NCI-H82 treated with DMSO at 0.1 percent for 48 hours (cell line): Measurements from ENCODE around the gene USP28.
"Not testable (repeated sequence)": the region's sequence is repeated elsewhere in the genome, so short reads cannot be mapped to it uniquely, and the experiment has no call there.

Experiments
- DNase-seq: peaks from one replicate; lab custom pipeline; 2025; ENCODE audit not compliant: unreplicated experiment; lab: John Stamatoyannopoulos, UW

The USP28 gene

DNA sequence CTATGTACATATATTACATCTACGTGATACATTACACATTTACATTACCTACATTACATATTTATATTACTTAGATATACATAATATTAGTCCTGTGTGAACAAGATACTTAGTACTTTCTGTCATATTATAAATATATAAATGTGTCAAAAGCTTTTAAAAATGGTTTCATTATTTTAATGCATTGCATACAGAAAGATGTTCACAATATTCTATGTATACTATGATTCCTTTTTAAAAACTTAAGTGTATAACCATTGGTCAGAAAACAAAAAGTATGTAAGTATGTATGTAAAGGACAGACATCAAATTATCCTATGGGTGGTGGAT, 101.2 kb downstream of the USP28 start:
- DNase-seq: no peak

DNA sequence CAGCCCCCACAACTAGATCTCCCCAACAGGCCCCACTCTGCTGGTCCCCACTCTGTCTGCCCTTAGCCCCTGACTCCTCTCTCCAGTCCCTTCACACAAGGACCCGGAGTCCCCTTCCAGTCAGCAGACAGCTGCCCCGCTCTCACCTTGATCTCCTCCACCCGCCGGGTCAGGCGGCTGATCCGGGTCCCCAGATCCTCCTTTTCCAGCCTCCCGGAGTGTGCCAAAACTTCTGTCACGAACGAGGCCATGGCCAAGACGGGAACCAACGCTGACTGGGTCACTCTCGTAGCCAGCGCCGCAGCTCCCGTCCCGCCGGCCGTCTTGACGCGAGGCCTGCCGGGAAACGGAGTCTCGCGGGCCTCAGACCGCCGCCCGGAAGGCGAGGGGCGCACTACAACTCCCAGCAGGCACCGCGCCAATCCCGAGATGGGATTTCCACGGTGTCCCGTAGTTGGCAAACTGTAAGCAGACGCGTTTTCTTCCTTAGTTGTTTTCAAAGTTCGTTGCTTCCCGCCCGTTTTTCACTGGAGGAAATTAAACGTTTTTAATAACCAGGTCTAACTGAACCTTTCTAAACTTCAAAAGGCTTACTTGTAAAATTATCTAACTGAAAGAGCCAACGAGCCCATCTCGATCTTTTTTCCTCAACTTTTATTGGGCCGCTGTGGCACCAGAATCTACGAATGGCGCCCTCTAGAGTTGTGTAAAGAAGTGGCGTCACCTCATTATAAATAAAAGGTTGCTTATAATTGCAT, 101.8 kb downstream of the USP28 start, which contains the start of gene ZW10:
TSS of gene ZW10 (minus strand) at position 277 of the 758 bp plus-strand sequence. CDS start at position 251, 26 bp downstream.
- DNase-seq: peak; percentile 75

DNA sequence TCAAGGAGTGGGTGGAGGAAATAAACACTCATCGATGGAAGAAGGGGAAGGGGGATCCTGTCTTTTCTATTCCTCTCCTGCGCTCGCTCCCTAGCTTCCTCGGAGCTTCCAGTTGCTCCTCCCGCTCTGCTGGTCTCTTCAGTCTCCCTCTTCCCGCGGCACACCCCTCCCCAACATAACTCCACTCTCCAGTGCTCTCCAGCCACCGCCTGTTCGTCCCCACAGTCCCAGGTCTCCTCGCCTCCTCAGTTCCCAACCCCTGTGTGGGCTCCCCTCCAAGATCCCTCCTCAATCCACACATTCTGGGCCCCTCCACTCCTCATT, 102.3 kb downstream of the USP28 start:
- no peak for DNase-seq

DNA sequence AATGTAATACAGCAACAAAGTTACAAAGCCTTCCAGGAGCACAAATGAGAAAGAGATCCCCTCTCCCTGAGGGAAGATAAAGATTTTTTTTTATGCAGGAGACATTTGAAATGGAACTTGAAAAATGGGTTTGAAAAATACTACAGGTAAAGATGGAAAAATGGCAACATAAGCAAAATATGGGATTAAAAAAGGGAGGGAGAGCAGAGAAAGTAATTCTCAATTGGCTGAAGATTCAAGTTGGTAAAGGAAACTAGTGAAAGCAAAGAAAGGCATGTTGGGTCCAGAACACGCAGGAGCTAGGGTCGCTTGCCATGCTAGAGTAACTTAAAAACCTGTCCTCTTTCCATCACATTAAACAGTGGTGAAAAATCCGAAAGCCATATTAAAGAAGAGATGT, 103.4 kb downstream of the USP28 start:
- no peak for DNase-seq

DNA sequence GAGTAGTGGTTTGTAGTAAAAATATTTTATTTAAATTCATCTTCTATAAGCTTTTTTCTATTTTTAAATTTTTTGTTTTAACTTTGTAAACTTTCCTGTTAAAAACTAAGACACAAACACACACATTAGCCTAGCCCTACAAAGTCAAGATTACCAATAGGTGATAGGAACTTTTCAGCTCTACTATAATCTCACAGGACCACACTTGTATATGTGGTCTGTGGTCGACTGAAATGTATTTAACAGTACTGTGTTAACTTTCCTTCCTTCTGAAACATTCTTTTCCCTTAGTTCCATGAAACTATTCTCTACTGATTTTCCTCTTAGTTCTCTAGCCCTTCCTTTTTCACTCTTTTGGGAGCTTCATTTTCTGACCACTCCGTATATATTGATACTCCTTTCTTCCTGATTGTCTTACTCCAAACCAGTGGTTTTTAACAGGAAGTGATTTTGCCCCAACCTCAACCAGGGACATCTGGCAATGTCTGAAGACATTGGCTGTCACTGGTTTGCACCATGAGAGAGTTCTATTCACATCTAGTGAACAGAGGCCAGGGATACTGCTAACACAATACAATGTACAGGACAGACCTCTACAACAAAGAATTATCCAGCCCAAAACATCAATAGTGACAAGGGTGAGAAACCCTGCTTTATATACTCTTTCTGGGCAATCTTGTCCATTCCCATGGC, 110.7 kb downstream of the USP28 start:
- DNase-seq: no peak

DNA sequence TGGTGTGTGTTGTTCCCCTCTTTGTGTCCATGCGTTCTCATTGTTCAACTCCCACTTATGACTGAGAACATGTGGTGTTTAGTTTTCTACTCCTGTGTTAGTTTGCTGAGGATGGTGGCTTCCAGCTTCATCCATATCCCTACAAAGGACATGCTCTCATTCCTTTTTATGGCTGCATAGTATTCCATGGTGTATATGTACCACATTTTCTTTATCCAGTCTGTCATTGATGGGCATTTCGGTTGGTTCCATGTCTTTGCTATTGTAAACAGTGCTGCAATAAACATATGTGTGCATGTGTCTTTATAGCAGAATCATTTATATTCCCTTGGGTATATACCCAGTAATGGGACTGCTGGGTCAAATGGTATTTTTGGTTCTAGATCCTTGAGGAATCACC, 112.3 kb downstream of the USP28 start:
- DNase-seq: not testable (repeated sequence)

DNA sequence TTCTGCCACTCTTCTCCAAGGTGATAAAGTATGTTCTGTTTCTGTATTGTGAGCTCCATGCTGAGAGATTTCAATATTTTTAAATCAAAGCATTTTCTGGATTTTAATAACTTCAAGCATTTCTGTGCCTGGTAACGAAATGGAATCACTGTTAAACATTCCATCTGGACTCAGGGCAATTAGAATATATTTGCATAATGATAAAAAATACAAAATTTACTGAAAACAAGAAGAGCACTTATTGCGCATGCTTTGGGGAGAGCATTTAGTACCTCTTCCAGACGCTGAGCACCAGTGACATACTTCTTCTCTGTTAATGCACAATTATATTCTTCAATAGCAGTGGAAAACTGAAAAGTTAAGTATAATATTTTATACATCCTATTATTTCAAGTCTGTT, 115.1 kb downstream of the USP28 start:
- DNase-seq: no peak

DNA sequence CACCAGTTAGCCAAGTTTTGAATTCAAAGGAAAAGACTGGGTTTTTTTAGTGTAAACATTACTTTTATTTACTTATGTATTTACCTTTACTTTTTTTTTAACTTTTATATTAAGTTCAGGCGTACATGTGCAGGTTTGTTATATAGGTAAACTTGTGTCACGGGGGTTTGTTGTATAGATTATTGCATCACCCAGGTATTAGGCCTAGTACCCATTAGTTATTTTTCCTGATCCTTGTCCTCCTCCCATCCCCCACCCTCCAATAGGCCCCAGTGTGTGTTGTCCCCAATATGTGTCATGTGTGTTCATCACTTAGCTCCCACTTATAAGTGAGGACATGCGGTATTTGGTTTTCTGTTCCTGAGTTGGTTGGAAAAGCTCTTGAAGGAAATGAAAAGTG, 122.4 kb downstream of the USP28 start:
- no peak for DNase-seq
